Transverse colon (tissue), 4 donors: ENCODE measurements around the gene FKBP4. TPM values are rescaled to one million over a fixed set of nuclear protein-coding genes. Genes with fewer than 3 reads are reported as not detected.

Experiments
- DNase-seq: peaks from one replicate; pipeline ENCODE4 v3.0.0-alpha.2; 2019
- H3K27ac ChIP-seq, 4 donors: fragments of 200-600 bp; sonication (generic); 2 replicates each; pipeline ENCODE4 v1.5.1; 2016 to 2018; ENCODE audit warnings: inconsistent platforms in 4 of 4
- H3K27me3 ChIP-seq: fragments of 200-600 bp; sonication (generic); 2 replicates; pipeline ENCODE4 v1.5.1; 2017; ENCODE audit warnings: inconsistent platforms
- H3K36me3 ChIP-seq, 4 donors: fragments of 200-600 bp; sonication (generic); 2 replicates each; pipeline ENCODE4 v1.5.1; 2017 to 2019; ENCODE audit warnings: inconsistent platforms in 4 of 4
- H3K4me1 ChIP-seq, 4 donors: fragments of 200-600 bp; sonication (generic); 2 replicates each; pipeline ENCODE4 v1.5.1; 2017 to 2020; ENCODE audit warnings: inconsistent platforms in 4 of 4
- H3K4me3 ChIP-seq, 4 donors: fragments of 200-600 bp; sonication (generic); 1 replicate in 1 of 4; 2 replicates in 3 of 4; pipeline versions ENCODE4 v1.5.1 to v1.6.1; 2017 to 2019; ENCODE audit warnings: inconsistent platforms in 4 of 4
- H3K9me3 ChIP-seq, 2 donors: fragments of 200-600 bp; sonication (generic); 2 replicates each; pipeline ENCODE4 v1.5.1; 2017 to 2019; ENCODE audit warnings: inconsistent platforms in 2 of 2
- EP300 ChIP-seq: sonication (generic); formaldehyde crosslinking; IDR thresholded peaks from one replicate; pipeline ENCODE4 v1.6.1; 2017; ENCODE audit warnings: antibody characterized with exemption, low read depth
- POLR2A ChIP-seq: fragments of 450-650 bp; IDR thresholded peaks from one replicate; pipeline ENCODE4 v1.6.1; 2016; ENCODE audit warnings: antibody characterized with exemption, mild to moderate bottlenecking, moderate library complexity
- POLR2AphosphoS5 ChIP-seq, 3 donors: sonication (generic); formaldehyde crosslinking; IDR thresholded peaks; one replicate each; pipeline ENCODE4 v1.6.1; 2016; ENCODE audit warnings: antibody characterized with exemption in 3 of 3
- WGBS, 2 donors: methylation state at CpG; one replicate each; pipeline ENCODE4 v1.1.5; 2018; ENCODE audit warnings: low coverage in 1 of 2; 5-methylcytosine and 5-hydroxymethylcytosine counted together
- in situ Hi-C, 4 donors: fragments of 200-750 bp; cut with MboI; loops; one replicate each; pipeline versions ENCODE4 v1.15.0 to v1.15.1; 2017; ENCODE audit warnings: low sequenced_read_pairs in 3 of 4, low pct_ligation_motif_present in 1 of 4, low pct_unique_long_range_greater_than_20kb in 1 of 4
- intact Hi-C: fragments of 100-400 bp; cut with DNase I; formaldehyde crosslinking; loops from one replicate; pipeline ENCODE4 v1.15.1; 2023; ENCODE audit warnings: low total_unique reads
- total RNA-seq, 4 donors: library from RNA; depleted of rRNA; stranded (reverse); fragments of >200 nt; gene quantifications; one replicate each; pipeline ENCODE4 v1.1.0, GENCODE V29; 2016
- TF ChIP-seq, protein P1 (sequence below), 5 experiments: fragments of 200-600 bp in 3 of 5; fragments of 450-650 bp in 2 of 5; sonication (generic) in 3 of 5; IDR thresholded peaks; 1 replicate in 2 of 5; 2 replicates in 3 of 5; pipeline ENCODE4 v1.5.1; 2016 to 2017; ENCODE audit warnings: antibody characterized with exemption in 5 of 5, inconsistent platforms in 3 of 5, mild to moderate bottlenecking in 2 of 5, moderate library complexity in 1 of 5

Gene FKBP4
- total RNA-seq, 4 donors from 2014 or later: 35.4 to 82.4 (median 49.2) TPM

DNA sequence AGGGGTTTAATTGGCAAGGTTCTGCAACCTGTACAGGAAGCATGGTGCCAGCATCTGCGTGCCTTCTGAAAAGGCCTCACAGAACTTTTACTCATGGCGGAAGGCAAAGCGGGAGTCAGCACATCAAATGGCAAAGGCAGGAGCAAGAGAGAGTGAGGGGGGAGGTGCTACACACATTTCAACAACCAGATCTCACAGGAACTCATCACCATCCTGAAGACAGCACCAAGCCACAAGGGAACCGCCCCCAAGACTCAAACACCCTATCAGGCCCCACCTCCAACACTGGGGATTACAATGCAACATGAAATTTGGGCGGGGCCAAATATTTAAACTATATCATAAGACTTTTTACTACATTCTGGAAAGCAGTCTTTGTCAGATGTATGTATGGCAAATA, 38.0 kb upstream of the FKBP4 start:
- no peak overlapping the region for H3K27ac ChIP-seq
- no peak overlapping the region for H3K4me3 ChIP-seq
- TF ChIP-seq POLR2A: no peak
- TF ChIP-seq POLR2AphosphoS5 (IDR thresholded peaks at IDR 0.05): no peak
- TF ChIP-seq, protein P1, sequence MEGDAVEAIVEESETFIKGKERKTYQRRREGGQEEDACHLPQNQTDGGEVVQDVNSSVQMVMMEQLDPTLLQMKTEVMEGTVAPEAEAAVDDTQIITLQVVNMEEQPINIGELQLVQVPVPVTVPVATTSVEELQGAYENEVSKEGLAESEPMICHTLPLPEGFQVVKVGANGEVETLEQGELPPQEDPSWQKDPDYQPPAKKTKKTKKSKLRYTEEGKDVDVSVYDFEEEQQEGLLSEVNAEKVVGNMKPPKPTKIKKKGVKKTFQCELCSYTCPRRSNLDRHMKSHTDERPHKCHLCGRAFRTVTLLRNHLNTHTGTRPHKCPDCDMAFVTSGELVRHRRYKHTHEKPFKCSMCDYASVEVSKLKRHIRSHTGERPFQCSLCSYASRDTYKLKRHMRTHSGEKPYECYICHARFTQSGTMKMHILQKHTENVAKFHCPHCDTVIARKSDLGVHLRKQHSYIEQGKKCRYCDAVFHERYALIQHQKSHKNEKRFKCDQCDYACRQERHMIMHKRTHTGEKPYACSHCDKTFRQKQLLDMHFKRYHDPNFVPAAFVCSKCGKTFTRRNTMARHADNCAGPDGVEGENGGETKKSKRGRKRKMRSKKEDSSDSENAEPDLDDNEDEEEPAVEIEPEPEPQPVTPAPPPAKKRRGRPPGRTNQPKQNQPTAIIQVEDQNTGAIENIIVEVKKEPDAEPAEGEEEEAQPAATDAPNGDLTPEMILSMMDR (IDR thresholded peaks at IDR 0.05): no peak
- TF ChIP-seq EP300: no peak
- DNase-seq: no peak
- H3K4me1 ChIP-seq: no peaks in the 10 kb centered on the region
- intact Hi-C loops (no loop called here), in situ Hi-C loops (no loop called here)
- peaks cover 13% of the 10 kb centered on the region for H3K27me3 ChIP-seq
- H3K36me3 ChIP-seq: no peaks in the 10 kb centered on the region
- 85 to 100% methylated on average over 1 to 5 of the region's 5 CpGs for WGBS, 2 donors
- no peaks in the 10 kb centered on the region for H3K9me3 ChIP-seq

DNA sequence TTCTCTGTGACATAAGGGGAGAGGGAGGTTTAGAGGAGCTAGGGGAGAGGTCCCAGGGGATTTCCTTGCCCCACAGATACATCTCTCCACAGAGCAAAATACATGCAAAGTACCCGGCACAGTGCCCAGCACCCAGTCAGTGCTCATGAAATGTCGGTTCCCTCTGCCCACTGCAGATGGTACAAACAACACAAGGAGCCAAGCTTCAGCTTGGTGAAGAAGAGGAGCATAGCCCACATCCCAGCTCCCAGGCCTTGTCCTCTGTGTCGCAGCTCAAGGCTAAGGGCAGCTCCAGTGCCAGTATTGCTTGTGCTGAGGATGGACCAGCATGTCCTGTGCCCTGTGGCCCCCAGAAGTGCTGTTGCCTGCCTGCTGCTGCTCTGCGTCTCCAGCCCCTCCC, 35.0 kb upstream of the FKBP4 start:
- Histone ChIP-seq H3K27ac (no peak overlapping the region), H3K27me3 (peaks cover 6% of the 10 kb centered on the region), H3K9me3 (no peaks in the 10 kb centered on the region), H3K4me1 (peaks cover 0 to 11% (median 3%) of the 10 kb centered on the region in 4 donors), H3K36me3 (no peaks in the 10 kb centered on the region), H3K4me3 (no peak overlapping the region)
- in situ Hi-C loops: no loop called here
- DNase-seq: no peak
- intact Hi-C loops: no loop called here
- TF ChIP-seq EP300: no peak
- TF ChIP-seq, protein P1 (IDR thresholded peaks at IDR 0.05): no peak
- no peak for TF ChIP-seq POLR2AphosphoS5 (IDR thresholded peaks at IDR 0.05)
- TF ChIP-seq POLR2A: no peak
- 86% methylated on average over 4 of the region's 4 CpGs; no CpG with 5 or more reads in 1 of the 2 donors for WGBS, 2 donors

DNA sequence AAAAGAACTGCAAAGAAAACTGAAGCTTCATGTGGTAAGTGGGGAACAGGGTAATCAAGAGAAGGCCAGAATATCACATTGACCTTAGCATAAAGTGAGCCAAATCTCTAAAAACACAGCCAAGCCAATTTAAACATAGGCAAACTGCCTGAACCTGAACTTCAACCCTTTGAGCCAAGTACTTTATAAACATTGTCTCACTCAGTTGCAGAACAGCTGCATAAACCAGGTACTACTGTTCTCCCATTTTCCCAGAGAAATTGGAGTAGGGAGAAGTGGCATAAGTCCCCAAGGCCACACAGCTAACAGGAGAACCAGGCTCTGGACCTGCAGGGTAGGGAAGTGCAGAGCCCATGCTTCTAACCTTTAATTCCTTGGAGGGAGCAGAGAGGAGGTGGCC, 30.4 kb upstream of the FKBP4 start:
- Histone ChIP-seq H3K27me3 (no peaks in the 10 kb centered on the region), H3K4me1 (peaks cover 0 to 27% (median 7%) of the 10 kb centered on the region in 4 donors), H3K4me3 (no peak overlapping the region), H3K27ac (peak overlapping the region; percentile 23 to 55 (median 48)), H3K9me3 (no peaks in the 10 kb centered on the region), H3K36me3 (no peaks in the 10 kb centered on the region)
- DNase-seq: no peak
- in situ Hi-C loops: no loop called here
- no peak for TF ChIP-seq EP300
- TF ChIP-seq, protein P1 (IDR thresholded peaks at IDR 0.05): no peak
- TF ChIP-seq POLR2A: no peak
- no peak for TF ChIP-seq POLR2AphosphoS5 (IDR thresholded peaks at IDR 0.05)
- intact Hi-C loops: no loop called here

DNA sequence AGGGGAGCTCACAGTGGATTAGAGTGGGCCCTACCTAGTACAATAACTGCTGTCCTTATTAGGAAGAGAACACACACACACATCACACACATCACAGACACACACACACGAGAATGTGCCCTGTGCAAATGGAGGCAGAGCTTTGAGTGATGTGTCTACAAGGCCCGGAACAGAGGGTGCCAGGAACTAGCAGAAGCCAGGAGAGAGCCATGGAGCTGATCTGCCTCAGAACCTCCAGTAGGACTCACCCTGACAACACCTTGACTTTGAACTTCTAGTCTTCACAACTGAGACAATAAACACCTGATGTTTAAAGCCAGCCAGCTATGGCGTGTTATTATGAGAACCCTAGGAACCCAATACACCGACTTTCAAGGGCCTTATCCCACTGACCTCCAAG, 29.7 kb upstream of the FKBP4 start:
- intact Hi-C loops: no loop called here
- TF ChIP-seq POLR2A (no peak), POLR2AphosphoS5 (IDR thresholded peaks at IDR 0.05) (no peak), EP300 (no peak)
- TF ChIP-seq, protein P1 (IDR thresholded peaks at IDR 0.05): no peak
- H3K36me3 ChIP-seq: no peaks in the 10 kb centered on the region
- DNase-seq: no peak
- no peaks in the 10 kb centered on the region for H3K9me3 ChIP-seq
- H3K4me1 ChIP-seq: peaks cover under 1 to 33% (median 9%) of the 10 kb centered on the region in 4 donors
- in situ Hi-C loops: no loop called here
- H3K27ac ChIP-seq: peak overlapping the region; percentile 19 to 55 (median 48)
- H3K27me3 ChIP-seq: no peaks in the 10 kb centered on the region
- H3K4me3 ChIP-seq: no peak overlapping the region
- 66 to 72% methylated on average over 2 to 4 of the region's 4 CpGs for WGBS, 2 donors
